Measurements from ENCODE around the gene ACTR5.

Gene ACTR5

GRCh38 chr20:38723017-38723847 lies 25.0 kb upstream of the ACTR5 start:
- Histone ChIP-seq H3K4me3 (ENCODE audit: insufficient read depth, low read depth, low read length) (peak overlapping the region; percentile 16), H3K9me3 (ENCODE audit: control insufficient read depth, low read length) (no peaks in the 10 kb centered on the region), H3K4me1 (ENCODE audit: control insufficient read depth, insufficient read depth, low read length) (peaks cover 31% of the 10 kb centered on the region), H3K36me3 (ENCODE audit: control insufficient read depth, insufficient read depth, low read length) (no peaks in the 10 kb centered on the region), H3K27me3 (ENCODE audit: control insufficient read depth, insufficient read depth, low read length, poor library complexity, severe bottlenecking) (peaks cover 100% of the 10 kb centered on the region), H3K27ac (ENCODE audit: insufficient read depth, low read depth, low read length, poor library complexity, severe bottlenecking) (no peak overlapping the region)
- 1 to 2% methylated on average over 56 of the region's 56 CpGs for WGBS, 2 experiments

- no peaks in the 10 kb centered on the region for H3K36me3 ChIP-seq (ENCODE audit: control insufficient read depth, insufficient read depth, low read length)
- H3K27ac ChIP-seq (ENCODE audit: insufficient read depth, low read depth, low read length, poor library complexity, severe bottlenecking), result no peak within 1 kb of the TSS
- H3K9me3 ChIP-seq (ENCODE audit: control insufficient read depth, low read length), result no peaks in the 10 kb centered on the region
- H3K27me3 ChIP-seq (ENCODE audit: control insufficient read depth, insufficient read depth, low read length, poor library complexity, severe bottlenecking), result peaks cover 100% of the 10 kb centered on the region
- 0 to 1% methylated on average over 76 of the region's 76 CpGs for WGBS, 2 experiments
- H3K4me1 ChIP-seq (ENCODE audit: control insufficient read depth, insufficient read depth, low read length), result peaks cover 35% of the 10 kb centered on the region
- peak within 1 kb of the TSS; percentile 24 for H3K4me3 ChIP-seq (ENCODE audit: insufficient read depth, low read depth, low read length)
Observed at GRCh38 chr20:38723848-38724625, 24.2 kb upstream of the ACTR5 start, which contains the start of gene SLC32A1. Gene SLC32A1, plus strand, starts transcription at chr20:38724486. Its CDS starts 239 bp downstream, at chr20:38724725.

- H3K9me3 ChIP-seq (ENCODE audit: control insufficient read depth, low read length), result no peaks in the 10 kb centered on the region
- no peak overlapping the region for H3K27ac ChIP-seq (ENCODE audit: insufficient read depth, low read depth, low read length, poor library complexity, severe bottlenecking)
- no peaks in the 10 kb centered on the region for H3K36me3 ChIP-seq (ENCODE audit: control insufficient read depth, insufficient read depth, low read length)
- WGBS, 2 experiments, result 1 to 2% methylated on average over 46 of the region's 46 CpGs
- peak overlapping the region; percentile 24 for H3K4me3 ChIP-seq (ENCODE audit: insufficient read depth, low read depth, low read length)
- peaks cover 35% of the 10 kb centered on the region for H3K4me1 ChIP-seq (ENCODE audit: control insufficient read depth, insufficient read depth, low read length)
- peaks cover 100% of the 10 kb centered on the region for H3K27me3 ChIP-seq (ENCODE audit: control insufficient read depth, insufficient read depth, low read length, poor library complexity, severe bottlenecking)
Observed at GRCh38 chr20:38724626-38725147, 23.6 kb upstream of the ACTR5 start.

GRCh38 chr20:38725148-38725901 lies 22.9 kb upstream of the ACTR5 start:
- no peaks in the 10 kb centered on the region for H3K9me3 ChIP-seq (ENCODE audit: control insufficient read depth, low read length)
- peaks cover 100% of the 10 kb centered on the region for H3K27me3 ChIP-seq (ENCODE audit: control insufficient read depth, insufficient read depth, low read length, poor library complexity, severe bottlenecking)
- peaks cover 29% of the 10 kb centered on the region for H3K4me1 ChIP-seq (ENCODE audit: control insufficient read depth, insufficient read depth, low read length)
- no peaks in the 10 kb centered on the region for H3K36me3 ChIP-seq (ENCODE audit: control insufficient read depth, insufficient read depth, low read length)
- H3K4me3 ChIP-seq (ENCODE audit: insufficient read depth, low read depth, low read length), result peak overlapping the region; percentile 24
- H3K27ac ChIP-seq (ENCODE audit: insufficient read depth, low read depth, low read length, poor library complexity, severe bottlenecking), result no peak overlapping the region
- WGBS, 2 experiments, result 4% methylated on average over 35 of the region's 35 CpGs

GRCh38 chr20:38725931-38726803 lies 22.1 kb upstream of the ACTR5 start:
- Histone ChIP-seq H3K27ac (ENCODE audit: insufficient read depth, low read depth, low read length, poor library complexity, severe bottlenecking) (no peak overlapping the region), H3K4me3 (ENCODE audit: insufficient read depth, low read depth, low read length) (no peak overlapping the region), H3K9me3 (ENCODE audit: control insufficient read depth, low read length) (no peaks in the 10 kb centered on the region), H3K4me1 (ENCODE audit: control insufficient read depth, insufficient read depth, low read length) (peaks cover 25% of the 10 kb centered on the region), H3K36me3 (ENCODE audit: control insufficient read depth, insufficient read depth, low read length) (no peaks in the 10 kb centered on the region), H3K27me3 (ENCODE audit: control insufficient read depth, insufficient read depth, low read length, poor library complexity, severe bottlenecking) (peaks cover 100% of the 10 kb centered on the region)
- WGBS, 2 experiments, result 5 to 6% methylated on average over 53 of the region's 53 CpGs

GRCh38 chr20:38726804-38727606 lies 21.3 kb upstream of the ACTR5 start:
- Histone ChIP-seq H3K4me1 (ENCODE audit: control insufficient read depth, insufficient read depth, low read length) (peaks cover 25% of the 10 kb centered on the region), H3K27ac (ENCODE audit: insufficient read depth, low read depth, low read length, poor library complexity, severe bottlenecking) (no peak overlapping the region), H3K9me3 (ENCODE audit: control insufficient read depth, low read length) (no peaks in the 10 kb centered on the region), H3K36me3 (ENCODE audit: control insufficient read depth, insufficient read depth, low read length) (no peaks in the 10 kb centered on the region), H3K4me3 (ENCODE audit: insufficient read depth, low read depth, low read length) (no peak overlapping the region), H3K27me3 (ENCODE audit: control insufficient read depth, insufficient read depth, low read length, poor library complexity, severe bottlenecking) (peaks cover 100% of the 10 kb centered on the region)
- WGBS, 2 experiments, result 1% methylated on average over 43 of the region's 43 CpGs

- Histone ChIP-seq H3K4me1 (ENCODE audit: control insufficient read depth, insufficient read depth, low read length) (peaks cover 23% of the 10 kb centered on the region), H3K27ac (ENCODE audit: insufficient read depth, low read depth, low read length, poor library complexity, severe bottlenecking) (no peak overlapping the region), H3K4me3 (ENCODE audit: insufficient read depth, low read depth, low read length) (no peak overlapping the region), H3K36me3 (ENCODE audit: control insufficient read depth, insufficient read depth, low read length) (no peaks in the 10 kb centered on the region), H3K9me3 (ENCODE audit: control insufficient read depth, low read length) (no peaks in the 10 kb centered on the region), H3K27me3 (ENCODE audit: control insufficient read depth, insufficient read depth, low read length, poor library complexity, severe bottlenecking) (peaks cover 99% of the 10 kb centered on the region)
- 6% methylated on average over 46 of the region's 46 CpGs for WGBS, 2 experiments
Observed at GRCh38 chr20:38727607-38728190, 20.6 kb upstream of the ACTR5 start.

GRCh38 chr20:38728191-38728781 lies 20.0 kb upstream of the ACTR5 start:
- Histone ChIP-seq H3K4me3 (ENCODE audit: insufficient read depth, low read depth, low read length) (no peak overlapping the region), H3K36me3 (ENCODE audit: control insufficient read depth, insufficient read depth, low read length) (no peaks in the 10 kb centered on the region), H3K27me3 (ENCODE audit: control insufficient read depth, insufficient read depth, low read length, poor library complexity, severe bottlenecking) (peaks cover 98% of the 10 kb centered on the region), H3K9me3 (ENCODE audit: control insufficient read depth, low read length) (no peaks in the 10 kb centered on the region), H3K4me1 (ENCODE audit: control insufficient read depth, insufficient read depth, low read length) (peaks cover 17% of the 10 kb centered on the region), H3K27ac (ENCODE audit: insufficient read depth, low read depth, low read length, poor library complexity, severe bottlenecking) (no peak overlapping the region)
- WGBS, 2 experiments, result 1% methylated on average over 52 to 56 of the region's 56 CpGs
